ENCODE data around the gene CSPG4. TPM values are rescaled to one million over a fixed set of nuclear protein-coding genes. Genes with fewer than 3 reads are reported as not detected.

The CSPG4 gene
- total and polyA plus RNA-seq, 2 of the 13 experiments (the other 11 are each of a cell fraction or from before 2014, with no cell fraction given), result 0.01 to 0.04 TPM

DNA sequence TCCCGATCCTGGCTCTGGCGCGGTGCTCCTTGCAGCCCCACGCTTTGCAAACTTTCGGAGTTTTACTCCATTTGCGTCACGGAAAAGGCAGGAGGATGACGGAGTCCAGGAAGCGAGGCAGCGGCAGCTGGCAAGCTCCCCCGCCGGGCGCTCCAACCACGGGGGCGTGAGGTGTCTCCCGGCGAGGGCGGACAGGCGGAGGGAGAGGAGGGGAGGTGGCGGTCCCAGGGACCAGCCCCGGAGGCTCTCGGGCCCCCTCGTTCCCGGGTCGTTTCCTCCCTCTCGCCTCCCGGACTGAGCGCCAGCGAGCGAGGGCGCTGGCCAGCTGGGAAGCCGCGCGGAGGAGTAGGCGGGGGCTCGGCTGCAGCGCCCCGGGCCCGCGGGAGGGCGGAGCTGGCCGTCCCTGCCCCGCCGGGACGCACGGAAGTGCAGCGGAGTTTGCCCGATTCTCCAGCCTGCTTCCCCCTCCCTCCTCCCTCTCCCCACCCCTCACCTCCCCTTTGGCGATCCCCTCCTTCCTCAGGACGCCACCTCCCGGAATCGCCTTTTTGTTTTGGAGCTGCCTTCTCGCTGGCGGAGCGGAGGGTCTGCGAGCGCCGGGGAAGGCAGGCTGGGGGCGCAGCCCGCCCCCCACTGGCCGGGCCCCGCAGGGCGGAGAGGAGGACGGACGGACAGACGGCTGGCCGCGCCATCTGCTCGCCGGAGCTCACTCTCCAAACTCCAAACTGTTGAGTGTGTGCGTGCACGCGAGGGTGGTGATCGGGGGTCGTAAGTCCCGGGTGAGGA lies 65.1 kb downstream of the CSPG4 start, which contains the start of gene SNX33 (continued):
- no peak for TF ChIP-seq KLF16 (CRISPR knock-in tag; IDR thresholded peaks at IDR 0.05)
- no peak for TF ChIP-seq ZNF513 (CRISPR knock-in tag; conservative IDR thresholded peaks at IDR 0.05)
- TF ChIP-seq SALL2 (CRISPR knock-in tag; IDR thresholded peaks at IDR 0.05), result no peak
- TF ChIP-seq, protein P1, sequence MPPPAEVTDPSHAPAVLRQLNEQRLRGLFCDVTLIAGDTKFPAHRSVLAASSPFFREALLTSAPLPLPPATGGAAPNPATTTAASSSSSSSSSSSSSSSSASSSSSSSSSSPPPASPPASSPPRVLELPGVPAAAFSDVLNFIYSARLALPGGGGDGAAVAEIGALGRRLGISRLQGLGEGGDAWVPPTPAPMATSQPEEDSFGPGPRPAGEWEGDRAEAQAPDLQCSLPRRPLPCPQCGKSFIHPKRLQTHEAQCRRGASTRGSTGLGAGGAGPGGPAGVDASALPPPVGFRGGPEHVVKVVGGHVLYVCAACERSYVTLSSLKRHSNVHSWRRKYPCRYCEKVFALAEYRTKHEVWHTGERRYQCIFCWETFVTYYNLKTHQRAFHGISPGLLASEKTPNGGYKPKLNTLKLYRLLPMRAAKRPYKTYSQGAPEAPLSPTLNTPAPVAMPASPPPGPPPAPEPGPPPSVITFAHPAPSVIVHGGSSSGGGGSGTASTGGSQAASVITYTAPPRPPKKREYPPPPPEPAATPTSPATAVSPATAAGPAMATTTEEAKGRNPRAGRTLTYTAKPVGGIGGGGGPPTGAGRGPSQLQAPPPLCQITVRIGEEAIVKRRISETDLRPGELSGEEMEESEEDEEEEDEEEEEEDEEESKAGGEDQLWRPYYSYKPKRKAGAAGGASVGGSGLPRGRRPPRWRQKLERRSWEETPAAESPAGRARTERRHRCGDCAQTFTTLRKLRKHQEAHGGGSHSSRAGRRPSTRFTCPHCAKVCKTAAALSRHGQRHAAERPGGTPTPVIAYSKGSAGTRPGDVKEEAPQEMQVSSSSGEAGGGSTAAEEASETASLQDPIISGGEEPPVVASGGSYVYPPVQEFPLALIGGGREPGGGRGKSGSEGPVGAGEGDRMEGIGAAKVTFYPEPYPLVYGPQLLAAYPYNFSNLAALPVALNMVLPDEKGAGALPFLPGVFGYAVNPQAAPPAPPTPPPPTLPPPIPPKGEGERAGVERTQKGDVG (CRISPR knock-in tag; IDR thresholded peaks at IDR 0.05; ENCODE audit: borderline replicate concordance), result no peak
- TF ChIP-seq ERF (CRISPR knock-in tag; IDR thresholded peaks at IDR 0.05), result no peak; the same call in 1 of the 2 replicates
- 0 out of 2 replicates have a peak, but pooled peaks have one; percentile 53 for TF ChIP-seq ZNF253 (CRISPR knock-in tag; IDR thresholded peaks at IDR 0.05; ENCODE audit: borderline replicate concordance)
- no peak for TF ChIP-seq ZNF207 (IDR thresholded peaks at IDR 0.05; ENCODE audit: borderline replicate concordance)
- TF ChIP-seq ZNF749 (CRISPR knock-in tag; IDR thresholded peaks at IDR 0.05; ENCODE audit: borderline replicate concordance), result 0 out of 2 replicates have a peak, but pooled peaks have one; percentile 70
- 0 out of 2 replicates have a peak, but pooled peaks have one; percentile 13 for TF ChIP-seq PRDM10 (CRISPR knock-in tag; IDR thresholded peaks at IDR 0.05; ENCODE audit: low read depth)
- TF ChIP-seq, protein P2, sequence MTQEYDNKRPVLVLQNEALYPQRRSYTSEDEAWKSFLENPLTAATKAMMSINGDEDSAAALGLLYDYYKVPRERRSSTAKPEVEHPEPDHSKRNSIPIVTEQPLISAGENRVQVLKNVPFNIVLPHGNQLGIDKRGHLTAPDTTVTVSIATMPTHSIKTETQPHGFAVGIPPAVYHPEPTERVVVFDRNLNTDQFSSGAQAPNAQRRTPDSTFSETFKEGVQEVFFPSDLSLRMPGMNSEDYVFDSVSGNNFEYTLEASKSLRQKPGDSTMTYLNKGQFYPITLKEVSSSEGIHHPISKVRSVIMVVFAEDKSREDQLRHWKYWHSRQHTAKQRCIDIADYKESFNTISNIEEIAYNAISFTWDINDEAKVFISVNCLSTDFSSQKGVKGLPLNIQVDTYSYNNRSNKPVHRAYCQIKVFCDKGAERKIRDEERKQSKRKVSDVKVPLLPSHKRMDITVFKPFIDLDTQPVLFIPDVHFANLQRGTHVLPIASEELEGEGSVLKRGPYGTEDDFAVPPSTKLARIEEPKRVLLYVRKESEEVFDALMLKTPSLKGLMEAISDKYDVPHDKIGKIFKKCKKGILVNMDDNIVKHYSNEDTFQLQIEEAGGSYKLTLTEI (CRISPR knock-in tag; conservative IDR thresholded peaks at IDR 0.05), result no peak
- no peak for TF ChIP-seq ZNF713 (CRISPR knock-in tag; IDR thresholded peaks at IDR 0.05)
- TF ChIP-seq, protein P3, sequence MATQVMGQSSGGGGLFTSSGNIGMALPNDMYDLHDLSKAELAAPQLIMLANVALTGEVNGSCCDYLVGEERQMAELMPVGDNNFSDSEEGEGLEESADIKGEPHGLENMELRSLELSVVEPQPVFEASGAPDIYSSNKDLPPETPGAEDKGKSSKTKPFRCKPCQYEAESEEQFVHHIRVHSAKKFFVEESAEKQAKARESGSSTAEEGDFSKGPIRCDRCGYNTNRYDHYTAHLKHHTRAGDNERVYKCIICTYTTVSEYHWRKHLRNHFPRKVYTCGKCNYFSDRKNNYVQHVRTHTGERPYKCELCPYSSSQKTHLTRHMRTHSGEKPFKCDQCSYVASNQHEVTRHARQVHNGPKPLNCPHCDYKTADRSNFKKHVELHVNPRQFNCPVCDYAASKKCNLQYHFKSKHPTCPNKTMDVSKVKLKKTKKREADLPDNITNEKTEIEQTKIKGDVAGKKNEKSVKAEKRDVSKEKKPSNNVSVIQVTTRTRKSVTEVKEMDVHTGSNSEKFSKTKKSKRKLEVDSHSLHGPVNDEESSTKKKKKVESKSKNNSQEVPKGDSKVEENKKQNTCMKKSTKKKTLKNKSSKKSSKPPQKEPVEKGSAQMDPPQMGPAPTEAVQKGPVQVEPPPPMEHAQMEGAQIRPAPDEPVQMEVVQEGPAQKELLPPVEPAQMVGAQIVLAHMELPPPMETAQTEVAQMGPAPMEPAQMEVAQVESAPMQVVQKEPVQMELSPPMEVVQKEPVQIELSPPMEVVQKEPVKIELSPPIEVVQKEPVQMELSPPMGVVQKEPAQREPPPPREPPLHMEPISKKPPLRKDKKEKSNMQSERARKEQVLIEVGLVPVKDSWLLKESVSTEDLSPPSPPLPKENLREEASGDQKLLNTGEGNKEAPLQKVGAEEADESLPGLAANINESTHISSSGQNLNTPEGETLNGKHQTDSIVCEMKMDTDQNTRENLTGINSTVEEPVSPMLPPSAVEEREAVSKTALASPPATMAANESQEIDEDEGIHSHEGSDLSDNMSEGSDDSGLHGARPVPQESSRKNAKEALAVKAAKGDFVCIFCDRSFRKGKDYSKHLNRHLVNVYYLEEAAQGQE (IDR thresholded peaks at IDR 0.05; ENCODE audit: borderline replicate concordance in 1 of 2, low read depth in 1 of 2, low read length in 2 of 2), result no peak

Measured in HepG2 (cell line).